Measurements from ENCODE around the gene ADSS1.

- no peak for TF ChIP-seq EZH2 (IDR thresholded peaks at IDR 0.05; ENCODE audit: borderline replicate concordance, low read length)
- no peak for TF ChIP-seq CTCF (IDR thresholded peaks at IDR 0.05; ENCODE audit: low read length)
These were observed 19.8 kb upstream of the ADSS1 start for GRCh38 chr14:104704252-104704651.
